Right forelimb (tissue), 1 donor: ENCODE data around the gene CLDN8.

Experiments used
- DNase-seq: peaks from one replicate; pipeline ENCODE4 v3.0.0-alpha.2; 2018

The CLDN8 gene

DNA sequence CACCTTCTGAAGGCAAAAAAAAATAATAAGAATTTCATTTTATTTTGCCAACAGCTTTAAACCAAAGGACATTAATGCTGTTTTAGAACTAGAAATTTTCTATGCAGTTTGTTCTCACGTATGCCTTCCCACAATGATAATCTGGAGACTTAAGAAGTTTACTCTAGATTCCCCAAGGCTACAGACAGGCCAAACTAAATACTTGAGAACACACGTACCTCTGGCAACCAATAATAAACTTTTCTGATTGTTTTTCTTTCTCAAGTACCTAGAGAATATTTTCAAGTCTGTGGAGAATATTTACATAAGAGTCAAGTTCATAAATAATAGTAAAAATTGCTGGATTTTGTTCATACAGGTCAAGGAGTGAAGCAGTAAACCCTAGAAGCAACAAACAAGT, 15.9 kb downstream of the CLDN8 start:
- DNase-seq: no peak

DNA sequence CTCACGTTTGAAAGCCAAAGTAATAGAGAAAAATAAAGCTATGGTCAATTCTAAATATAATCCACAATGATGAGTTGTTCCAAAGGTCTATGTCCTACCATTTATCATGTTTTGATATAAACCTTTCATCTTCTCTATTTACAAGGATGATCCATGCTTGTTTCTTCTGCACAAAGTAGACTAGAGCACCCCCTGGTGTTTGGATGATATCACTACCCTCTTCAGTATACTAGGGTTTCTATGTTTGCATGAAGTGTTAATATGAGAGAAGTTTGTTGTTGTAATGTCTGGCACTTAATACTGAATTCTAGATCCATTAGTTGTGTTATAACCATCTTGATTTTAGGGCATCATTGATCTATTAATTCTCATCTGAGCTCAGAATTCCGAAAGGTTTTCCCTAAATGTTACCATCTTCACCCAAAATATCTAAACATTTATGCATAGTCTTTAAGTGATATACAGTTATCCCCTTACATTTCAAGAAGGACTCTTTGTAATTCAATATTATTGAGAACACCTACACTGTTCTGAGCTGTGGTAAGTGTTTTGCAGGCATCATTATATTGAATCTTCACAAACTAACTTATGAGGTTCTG, 21.1 kb downstream of the CLDN8 start:
- DNase-seq: no peak

DNA sequence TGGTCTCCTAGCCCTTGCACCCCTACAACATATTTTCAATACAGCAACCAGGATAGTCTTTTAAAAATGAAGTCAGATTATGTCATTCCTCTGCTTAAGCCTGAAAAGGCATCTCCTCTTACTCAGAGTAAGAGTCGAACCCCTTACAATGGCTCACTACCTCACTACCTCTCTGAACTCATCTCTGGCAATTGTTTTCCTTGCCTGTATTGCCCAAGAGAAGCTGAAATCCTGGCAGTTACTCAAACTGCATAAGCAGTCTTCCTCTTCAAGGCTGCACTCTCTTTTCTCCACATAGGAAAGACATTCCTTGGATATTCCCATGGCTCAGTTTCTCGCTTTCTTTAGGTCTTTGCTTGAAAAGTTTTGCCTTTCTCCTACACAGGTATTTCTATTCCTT, 22.7 kb downstream of the CLDN8 start:
- DNase-seq: no peak

DNA sequence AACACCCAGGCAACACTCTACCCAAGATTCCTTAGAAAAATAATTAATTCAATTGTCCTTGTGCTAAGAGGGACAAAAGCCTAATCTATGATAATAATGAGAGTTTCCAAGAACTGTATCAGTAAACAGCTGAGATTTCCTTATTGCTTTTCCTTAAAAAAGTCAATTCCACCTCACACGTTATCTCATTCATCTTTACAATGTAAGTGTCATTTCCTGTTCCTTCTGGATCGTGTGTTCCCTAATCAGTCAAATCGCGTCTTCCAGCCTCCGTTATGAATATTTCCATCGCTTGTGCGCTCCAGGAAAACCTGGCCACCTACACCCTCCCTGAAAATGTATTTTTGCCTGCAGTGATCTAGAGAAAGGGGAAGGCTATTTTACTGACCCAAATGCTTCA, 25.3 kb downstream of the CLDN8 start:
- no peak for DNase-seq

DNA sequence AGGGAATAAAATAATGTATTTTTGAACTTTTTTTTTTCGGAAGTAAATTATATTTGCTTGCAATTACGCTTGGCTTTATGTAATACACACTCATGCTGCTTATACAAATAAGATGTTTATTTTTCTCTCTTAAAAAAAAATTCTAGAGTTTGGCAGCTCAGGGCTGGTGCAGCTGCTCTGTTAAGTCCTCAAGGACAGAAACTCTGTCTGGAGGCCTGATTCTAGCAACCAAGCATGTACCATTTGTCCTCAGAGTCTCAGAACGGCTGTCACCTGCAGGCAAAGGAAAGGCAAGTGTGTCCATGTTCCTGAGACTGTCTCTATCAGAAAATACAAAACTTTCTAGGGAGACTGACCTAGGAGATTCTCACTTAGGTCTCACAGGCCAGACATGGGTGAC, 26.1 kb downstream of the CLDN8 start:
- no peak for DNase-seq

DNA sequence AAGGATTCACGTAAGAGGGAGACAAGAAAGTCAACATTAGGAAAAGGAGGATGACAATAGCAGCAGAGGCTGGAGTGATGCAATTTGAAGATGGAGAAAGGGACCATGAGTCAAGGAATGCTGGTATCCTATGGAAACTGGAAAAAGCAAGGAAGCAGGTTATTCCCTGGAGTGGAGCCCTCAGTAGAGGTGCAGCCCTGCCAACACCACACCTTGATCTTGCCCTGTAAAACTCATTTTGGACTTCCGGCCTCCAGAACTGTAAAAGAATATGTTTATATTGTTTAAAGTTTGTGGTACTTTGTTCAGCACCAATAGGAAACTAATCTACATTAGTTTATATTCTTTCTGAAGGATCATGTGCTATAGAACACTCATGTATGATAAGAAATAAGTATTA, 29.7 kb downstream of the CLDN8 start:
- no peak for DNase-seq

DNA sequence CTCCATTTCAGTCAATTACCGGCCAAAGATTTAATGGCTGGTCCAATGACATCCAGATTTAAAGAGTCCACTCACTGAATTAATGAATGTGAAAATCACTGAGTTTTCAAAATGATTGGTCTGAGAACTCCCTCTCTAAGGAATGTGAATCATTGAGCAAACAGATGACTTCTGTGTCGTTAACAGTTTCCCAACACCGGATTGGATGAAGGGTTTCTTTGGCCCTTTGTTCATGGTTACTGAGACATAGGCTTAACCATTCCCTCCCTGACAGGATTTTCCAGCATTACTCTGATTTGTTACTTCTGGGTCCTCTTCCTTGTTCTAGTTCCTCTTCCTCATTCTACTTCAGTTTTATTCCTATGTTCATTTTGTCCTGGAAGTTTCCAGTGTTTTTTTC, 47.8 kb downstream of the CLDN8 start:
- no peak for DNase-seq

DNA sequence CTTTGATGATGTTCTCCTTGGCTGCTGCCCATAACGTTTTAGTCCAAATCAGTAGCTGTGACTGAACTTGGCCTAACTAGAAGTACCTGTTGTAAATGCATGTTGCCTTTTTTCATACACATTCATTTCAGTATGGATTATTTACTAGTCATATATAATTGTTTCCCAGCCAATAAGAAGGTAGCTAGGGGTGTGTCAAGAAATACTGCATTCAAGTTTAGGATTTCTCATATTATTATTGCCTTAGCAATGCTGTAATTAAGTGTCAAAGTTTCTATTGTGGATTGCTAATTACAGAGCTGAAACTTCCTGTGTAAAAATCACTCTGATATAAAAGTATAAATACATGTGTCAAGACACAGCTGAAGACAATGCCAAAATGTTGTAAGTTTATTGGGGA, 49.2 kb downstream of the CLDN8 start, which contains the start of gene CLDN17:
TSS of gene CLDN17 (minus strand) at position 101 of the 400 bp plus-strand sequence. CDS start 188 bp downstream, outside the sequence.
- DNase-seq: no peak

DNA sequence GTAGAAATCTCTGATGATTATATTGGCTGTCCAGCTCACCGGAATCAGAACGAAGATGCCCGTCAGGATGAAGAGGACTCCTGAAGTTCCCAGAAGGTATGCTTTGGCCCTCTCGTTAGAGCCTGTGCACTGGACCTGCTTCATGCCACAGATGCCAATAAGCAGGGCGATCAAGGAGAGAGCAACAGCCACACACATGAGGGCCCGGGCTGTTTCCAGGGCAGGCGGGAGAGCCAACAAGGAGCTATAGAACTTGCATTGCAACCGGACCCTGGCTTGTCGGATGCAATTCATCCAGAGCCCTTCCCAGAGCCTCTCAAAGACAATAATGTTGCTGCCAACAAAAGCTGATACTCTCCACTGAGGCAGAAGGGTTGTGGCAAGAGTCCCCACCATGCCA, 49.7 kb downstream of the CLDN8 start:
- DNase-seq: no peak

DNA sequence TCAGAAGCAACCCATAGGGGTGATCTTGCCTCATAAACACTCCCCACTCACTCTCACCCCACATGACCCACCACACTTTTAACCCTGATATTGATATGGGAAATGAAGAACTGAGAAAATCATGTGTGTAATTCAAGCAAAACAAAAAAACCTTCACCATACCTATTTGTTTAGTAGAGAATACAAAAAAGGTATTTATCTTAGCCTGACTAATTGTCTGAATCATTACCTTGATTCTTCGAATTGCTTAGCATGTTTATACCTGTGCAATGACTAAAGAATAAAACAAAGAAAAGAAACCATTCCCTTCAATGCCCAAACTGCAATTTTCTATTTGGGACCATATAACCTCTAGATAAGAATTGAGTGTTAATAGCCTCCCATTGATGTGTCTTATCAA, 51.1 kb downstream of the CLDN8 start:
- no peak for DNase-seq
